GM19455 (cell line): ENCODE results near the gene CADM1.

Experiments
- ATAC-seq: cut with Tn5 transposase; IDR thresholded peaks from one replicate; pipeline ENCODE4 v1.9.1; 2021; ENCODE audit not compliant: unreplicated experiment

The CADM1 gene

DNA sequence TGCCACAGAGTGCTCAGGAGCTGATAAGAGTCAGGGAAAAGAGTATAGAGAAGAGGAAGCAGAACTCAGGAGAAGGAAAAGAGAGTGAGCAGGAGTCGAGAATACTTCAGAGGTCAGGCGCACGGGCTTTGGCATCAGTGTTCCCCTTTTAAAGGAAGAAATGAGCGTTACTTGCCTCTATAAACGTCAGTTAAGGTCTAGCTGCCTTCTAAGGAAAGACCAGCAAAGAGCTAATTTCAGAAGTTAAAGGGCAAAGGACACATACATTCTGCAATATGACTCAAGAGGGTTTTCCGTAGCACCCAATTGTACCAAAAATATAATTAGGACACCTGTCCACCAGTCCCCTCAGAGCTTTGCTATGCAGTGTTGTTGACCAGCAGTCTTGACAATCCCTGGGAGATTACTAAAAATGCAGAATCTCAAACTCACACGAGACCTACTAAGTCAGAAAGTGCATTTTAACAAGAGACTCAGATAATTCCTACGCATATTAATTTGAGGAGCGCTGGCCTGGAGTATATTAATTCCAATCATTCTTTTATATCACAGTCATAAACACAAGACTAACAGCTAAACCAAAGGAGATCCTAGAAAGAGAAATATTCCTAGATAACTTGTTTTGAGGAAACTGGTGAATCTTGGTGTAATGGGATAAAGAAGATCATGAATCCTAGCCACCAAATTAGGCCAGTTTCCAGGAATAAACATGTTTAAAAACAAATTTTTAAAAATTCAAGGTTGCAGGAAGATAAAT is 249.0 kb downstream of the CADM1 start:
- ATAC-seq = no peak

DNA sequence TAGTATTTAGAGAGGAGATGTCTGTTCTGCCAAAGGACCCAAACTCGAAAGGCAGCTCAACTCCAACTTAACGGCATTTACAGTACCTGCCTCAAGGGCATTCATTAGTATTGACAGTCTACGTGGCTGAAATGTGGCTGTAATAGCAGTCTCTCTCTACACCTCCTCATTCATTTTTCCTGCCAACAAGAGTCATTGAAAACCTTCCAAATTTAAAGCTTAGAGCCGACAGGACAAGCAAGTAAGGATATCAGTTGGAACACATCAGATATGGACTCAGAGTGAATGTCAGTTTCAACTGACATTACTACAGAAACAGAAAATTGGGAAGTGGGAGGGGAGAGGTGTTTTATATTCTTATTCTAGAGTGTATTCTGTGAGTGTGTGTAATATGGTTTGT is 253.1 kb downstream of the CADM1 start:
- no peak for ATAC-seq

DNA sequence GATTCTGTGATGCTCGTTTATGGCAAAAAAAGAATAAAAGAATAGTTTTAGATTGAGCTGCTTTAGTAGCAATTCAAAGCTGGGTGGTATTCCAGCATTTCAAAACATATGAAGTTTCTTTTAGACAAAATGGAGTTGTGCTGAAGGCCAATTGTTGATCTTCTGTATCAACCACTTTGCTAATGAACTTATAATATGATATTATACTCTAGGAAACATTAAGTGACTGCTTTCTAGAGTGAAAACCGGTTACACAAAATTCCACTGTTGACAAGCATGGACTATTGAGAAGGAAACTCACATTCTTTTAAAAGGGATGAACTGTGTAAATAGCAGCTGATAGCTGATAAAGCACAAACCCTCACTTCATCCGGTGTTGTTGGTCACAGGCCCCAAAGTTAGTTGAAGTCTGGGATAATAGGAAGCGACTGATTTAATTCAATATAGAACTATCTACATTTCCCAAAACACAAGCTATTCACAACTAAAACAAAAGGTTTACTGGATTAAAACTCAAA is 255.1 kb downstream of the CADM1 start:
- ATAC-seq = no peak

DNA sequence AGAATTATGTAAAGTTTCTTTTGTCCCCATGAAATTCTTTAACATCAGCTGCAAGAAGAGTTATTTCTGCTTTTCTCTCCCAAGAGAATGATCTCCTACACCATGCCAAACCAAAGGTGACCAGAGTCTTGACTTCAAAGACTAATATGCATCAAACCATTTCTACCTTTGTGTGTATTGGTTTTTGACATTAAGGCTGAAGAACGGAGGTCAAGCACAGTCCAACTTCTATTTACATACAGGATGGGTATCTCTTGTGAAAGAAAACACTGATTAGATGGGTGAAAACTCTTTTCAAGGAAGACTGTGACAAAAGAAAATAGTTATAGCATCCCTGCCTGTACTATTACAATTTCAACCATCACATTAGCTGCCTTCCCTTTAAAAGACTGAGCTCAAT is 256.3 kb downstream of the CADM1 start:
- no peak for ATAC-seq

DNA sequence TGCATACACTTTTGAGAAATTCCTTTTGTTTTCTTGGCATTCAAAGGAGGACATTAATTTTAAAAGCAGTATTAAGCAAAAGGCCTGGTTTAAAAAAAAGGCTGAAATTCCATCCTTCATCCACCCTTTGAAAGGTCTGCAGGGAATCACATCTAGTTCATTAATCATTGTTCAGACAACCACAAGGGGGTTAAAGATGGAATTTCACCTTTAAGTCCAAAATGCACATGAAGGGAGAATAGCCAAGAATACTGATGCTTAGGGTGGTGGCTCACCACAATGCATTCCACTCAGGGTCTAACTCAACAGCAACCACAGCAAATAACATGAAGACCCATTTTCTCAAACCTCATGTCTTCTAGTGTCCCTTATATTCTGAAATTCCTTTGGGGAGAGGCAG is 256.9 kb downstream of the CADM1 start:
- no peak for ATAC-seq

DNA sequence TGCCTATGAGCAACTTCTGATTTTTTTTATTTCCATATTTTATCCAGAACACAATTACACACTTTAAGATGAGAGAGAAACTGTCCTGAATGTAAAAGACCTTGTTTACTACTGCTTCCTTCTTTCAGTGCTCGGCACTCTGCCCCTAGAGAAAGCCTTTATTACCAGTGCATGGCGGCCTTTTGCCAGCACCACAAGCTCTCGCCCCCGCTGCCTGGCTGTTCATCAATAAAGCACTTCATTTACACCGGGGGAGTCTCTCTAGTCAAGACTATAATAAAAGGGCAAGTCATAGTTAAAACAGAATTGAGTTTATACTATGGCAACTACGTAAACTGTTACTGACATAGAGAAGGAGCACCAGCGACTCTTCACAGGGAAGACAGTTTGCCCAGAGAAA is 259.5 kb downstream of the CADM1 start:
- no peak for ATAC-seq

DNA sequence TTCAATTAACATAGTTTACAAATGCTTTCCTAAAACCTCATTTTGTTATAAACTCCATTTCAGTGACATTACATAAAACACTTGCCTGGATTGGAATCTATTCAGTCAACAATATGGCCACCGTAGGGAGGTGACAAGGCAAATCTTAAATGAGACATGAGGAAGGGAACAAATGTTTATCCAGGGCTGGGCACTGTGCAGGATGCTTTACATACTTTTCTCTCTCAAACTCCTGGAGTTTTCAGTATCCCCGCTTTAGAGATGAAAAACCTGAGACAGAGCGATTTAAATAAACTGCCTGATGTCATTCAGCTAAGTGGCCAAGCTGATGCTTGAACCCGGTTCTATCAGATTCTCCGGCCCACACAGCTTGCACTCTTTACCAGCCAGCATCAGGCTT is 259.9 kb downstream of the CADM1 start:
- no peak for ATAC-seq

DNA sequence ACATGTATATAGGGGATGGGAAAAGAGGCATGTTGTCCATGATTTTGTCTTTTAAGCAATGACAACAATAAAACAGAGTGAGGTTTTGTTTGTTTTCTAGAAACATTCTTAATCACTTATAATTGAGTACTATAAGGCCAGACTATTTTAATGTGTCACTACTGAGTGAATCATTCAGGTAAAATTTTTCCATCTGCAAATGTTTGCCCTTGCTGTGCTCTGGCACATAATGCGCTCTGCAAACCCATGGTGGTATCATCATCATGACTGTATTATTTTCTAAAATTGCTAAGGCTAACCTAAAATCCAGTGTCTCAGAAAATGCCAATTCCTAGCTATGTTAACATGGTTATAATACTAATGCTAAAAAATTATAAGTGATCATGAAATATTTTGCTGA is 261.2 kb downstream of the CADM1 start:
- ATAC-seq = no peak

DNA sequence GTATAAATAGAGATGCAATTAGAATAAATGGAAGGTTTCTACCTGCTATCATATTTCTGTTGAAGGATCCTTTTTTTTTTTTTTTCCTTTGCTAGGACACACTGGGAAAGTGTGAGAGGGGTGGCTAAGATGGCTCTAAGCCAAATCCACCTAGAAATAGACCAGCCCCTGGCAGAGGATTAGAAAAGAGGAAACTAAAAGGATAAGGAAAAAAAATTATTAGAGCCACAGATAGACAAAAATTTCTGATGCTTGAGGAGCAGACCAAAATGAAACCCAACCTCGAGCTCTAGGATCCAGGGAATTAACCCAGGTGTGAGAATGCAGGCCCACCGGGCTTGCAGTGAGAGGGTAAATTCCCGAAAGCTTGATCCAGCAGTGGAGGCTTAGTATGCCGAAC is 262.3 kb downstream of the CADM1 start:
- ATAC-seq = no peak

DNA sequence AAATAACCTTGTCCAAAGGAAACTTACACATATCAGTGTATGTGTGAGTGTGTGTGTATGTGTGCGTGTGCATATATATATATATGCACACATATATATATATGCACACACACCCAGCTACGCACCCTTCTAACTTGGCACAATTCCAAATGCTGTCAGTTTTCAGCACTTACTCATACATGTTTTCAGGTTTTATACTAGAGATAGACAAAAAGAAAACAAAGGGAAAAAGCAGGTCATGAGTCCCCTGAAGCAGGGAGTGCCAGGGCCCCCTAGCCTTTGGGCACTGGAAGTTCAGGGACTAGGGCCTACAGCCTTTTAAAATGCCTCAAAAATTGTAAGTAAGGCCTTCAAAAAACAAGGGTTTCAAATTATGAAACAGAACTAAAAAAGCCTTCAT is 265.4 kb downstream of the CADM1 start:
- no peak for ATAC-seq

DNA sequence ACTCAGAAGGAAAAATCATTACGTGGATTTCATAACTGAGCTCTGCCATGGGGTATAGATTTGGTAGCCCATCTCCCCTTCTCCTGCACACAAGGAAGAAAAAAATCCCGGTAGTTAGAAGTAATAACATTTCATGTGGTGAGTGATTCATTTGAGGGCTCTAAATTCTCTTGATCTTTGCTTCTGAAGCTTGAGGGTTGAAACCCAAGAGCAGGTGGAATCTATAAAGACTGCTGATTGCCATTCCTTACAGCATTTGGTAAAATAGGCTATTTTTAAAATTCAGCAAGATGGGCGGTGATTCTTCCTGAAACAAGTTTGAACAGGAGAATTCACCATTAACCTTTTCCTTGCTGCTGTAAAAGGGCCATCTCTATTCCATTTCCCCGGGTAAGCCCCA is 266.1 kb downstream of the CADM1 start:
- ATAC-seq = no peak

DNA sequence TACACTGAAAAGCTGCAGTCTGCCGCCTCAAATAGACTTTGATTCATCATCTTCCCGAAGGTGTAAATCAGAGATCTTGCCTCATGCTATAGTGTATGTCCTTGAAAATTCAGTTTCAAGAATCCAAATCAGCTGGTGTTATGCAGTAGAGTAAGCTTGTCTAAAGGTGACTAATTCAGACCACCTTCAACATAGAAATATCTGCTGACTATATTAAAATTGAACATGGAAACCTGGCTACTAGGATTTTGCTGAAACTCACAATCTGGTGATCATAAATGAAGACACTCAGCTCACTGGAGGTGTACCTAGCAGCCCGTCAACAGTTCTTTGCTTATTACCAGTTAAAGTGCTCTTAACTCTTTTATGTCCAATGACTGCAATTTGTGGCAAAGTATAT is 266.6 kb downstream of the CADM1 start:
- ATAC-seq = no peak

DNA sequence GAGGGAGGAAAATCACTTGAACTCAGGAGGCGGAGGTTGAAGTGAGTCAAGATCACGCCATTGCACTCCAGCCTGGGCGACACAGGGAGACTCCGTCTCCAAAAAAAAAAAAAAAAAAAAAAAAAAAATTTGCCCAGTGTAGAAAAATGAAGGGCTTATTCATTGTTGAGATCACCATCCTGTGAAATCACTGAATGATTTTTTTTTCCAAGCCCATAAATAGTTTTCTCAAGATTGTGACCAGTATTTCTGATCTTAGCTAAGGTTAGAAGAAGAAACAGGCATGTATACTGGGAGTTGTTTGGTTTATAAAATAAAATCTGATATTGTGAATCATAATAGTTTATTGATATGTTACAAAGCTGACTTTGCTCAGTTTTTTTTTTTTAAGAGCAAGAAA is 269.4 kb downstream of the CADM1 start:
- ATAC-seq = no peak

DNA sequence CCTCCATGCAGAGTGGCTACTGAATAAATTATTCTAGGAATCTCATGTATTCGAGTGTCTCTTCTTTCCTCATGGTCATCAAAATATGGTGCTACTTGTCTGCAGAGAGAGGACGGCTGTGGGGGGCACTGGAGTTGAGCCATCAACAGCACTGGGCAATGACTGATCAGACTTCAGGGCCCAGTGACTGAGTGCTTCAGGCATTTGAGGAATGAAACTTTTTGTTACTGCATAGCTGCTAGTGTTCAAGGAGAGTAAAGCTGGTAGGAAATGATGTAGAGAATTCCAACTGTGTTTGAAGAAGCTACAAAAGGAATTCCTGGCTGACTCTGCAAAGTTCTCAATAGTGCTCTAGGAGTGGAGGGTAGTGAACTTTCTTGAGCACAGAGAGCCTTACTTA is 277.7 kb downstream of the CADM1 start:
- ATAC-seq = no peak

DNA sequence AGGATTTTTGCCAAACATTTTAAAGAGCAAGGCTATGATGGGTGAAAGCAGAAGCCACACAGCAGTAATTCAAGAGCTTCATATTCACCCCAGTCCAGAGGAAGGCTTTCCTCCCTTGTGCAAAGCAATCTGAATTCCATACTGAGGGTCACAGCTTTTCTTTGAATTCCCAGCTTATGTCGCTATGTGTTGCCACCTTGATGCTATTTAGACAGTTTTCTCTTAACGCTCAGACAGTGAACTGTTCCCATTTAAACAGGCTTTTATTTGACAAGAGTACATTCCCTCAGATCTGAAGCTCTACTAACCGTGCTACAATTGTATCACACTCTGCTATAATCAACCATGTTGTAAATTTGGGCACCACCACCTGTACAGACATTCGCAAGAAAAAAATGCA is 279.7 kb downstream of the CADM1 start:
- no peak for ATAC-seq

DNA sequence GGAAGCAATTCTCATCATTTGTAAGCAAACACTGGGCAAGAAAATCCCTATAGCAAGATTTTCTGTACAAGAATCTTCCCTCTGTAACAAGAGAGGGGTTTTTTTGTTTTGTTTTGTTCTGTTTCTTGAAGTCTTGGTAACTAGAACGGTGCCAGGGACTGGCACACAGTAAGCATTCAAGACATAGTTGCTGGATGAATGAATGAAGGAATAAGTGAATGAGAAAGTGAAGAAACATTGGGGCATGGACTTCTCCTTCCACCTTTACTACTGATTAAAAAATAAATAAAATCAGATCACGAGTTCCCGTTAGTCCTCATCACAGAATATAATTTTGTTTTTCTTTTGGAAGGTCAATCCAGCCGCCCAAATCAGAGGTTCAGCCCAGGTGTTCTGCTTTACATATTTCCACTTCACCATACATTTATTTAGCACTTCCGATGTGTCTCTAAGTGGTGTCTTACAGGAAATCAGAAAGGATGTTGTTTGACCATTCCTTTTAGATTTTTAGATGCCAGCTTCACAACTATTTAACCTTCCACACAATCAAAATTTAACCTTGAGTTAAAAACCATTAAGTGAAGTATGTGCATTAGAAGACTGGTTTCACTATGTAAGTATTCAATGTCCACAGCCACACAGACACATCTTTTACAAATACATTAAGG is 281.2 kb downstream of the CADM1 start:
- ATAC-seq = peak; percentile 44

DNA sequence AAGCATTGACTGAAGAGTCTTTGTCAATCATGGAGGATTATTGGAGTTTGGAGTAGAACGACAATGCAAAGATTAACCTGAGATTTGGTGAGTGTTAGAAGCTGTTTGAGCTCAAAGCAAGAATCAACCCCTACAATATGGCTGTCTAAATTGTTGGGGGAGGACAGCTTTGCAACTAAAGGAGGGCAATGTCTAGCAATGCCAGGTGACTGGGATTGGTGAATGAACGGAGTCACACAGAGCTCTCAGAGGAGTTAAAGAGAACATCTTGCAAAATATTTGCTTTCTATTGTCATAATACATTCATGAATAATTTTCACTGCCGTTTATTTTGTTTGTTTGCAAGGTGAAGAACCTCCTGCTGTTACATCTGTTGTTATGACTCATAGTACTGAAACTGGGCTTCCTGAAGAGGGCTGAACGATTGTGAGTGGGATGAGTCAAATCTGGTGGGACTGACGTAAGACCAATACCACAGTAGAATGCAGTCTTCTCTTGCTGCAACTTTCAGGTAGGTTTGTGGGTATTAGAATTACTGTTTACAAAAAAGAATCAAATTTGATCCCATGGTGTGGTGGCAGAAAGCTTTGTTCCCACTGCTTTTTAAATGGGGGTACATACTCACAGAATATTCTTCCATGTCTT is 281.9 kb downstream of the CADM1 start:
- ATAC-seq = peak; percentile 96

DNA sequence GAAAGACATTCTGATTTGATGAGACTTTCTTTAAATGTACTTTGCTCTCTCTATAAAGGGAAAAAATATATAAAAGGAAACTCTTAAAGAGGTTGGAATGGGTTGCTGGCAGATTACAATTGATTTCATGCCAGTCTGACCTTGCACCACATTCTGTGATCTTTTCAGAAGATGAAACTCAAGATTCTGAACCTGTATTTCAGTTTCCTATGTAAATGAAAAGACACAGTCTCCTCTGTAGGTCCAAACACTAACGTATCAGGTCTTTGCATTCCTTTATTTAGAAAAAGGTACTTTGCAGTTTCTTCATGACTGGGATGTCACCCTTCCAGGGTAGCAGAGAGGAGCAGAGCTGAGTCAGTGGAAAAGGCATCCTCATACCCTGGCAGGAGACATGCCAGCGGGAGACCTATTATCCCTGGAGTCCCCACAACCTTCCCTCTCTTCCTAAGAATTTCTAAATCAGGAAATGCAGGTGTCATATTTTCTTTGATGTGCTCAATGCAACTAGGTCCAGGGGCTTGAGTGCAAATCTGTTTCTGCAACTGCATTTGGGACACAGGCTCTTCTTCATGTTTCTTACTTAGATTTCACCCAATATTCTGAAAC is 282.6 kb downstream of the CADM1 start:
- ATAC-seq = no peak

DNA sequence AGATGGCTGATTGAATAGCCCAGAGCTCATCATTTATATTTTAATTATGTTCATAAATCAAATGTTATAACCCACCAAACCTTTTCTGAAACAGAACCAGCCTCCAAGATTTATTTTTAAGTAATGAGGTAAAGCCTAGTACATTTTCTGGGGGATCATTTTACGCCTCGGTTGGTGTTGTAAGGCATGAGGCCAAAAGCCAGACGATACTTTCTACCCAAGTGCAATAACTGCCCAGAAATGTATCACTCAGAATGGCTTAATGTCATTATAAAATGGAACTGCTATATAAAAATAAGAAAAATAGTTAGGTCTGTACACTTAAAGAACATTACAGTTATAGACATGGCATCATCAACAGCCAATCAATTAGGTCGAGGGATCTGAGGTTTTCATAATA is 283.3 kb downstream of the CADM1 start:
- no peak for ATAC-seq

DNA sequence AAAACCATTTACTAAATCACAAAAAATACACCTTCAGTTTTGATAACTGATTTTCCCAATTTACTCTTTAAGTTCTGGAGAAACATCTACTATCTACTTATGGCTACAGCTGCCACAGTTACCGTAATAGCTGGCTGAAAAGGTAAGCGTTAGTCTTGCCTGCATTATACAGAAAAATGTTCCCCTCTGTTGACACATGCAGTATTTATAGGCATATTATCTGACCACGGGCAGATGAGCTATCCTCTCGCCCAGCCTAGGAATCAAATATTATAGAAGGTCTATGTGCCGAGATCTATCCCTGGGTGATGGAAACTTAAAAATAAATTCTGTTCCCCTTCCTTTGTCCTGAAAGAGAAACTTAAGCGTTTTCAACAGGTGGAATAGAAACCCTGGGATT is 283.8 kb downstream of the CADM1 start:
- ATAC-seq = no peak

DNA sequence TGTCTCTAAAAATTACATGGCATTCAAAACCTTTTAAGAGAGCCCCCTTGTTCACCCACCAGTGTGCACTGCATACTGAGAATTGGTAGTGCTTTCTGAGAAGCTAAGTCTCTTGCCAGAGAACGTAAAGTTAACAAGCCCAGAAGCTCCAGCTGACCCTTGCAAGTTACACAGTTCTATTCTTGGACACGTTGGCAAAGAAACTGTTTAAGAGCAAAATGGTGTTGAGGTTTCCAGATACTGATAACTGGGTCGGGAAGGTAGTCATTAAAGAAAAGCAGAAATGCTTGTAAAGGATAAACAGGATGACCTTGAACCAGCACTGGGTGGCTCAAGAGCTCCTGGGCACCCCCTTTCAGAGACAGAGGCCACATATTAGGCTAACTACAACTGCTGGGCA is 284.8 kb downstream of the CADM1 start:
- no peak for ATAC-seq
